GM19452 (cell line): ENCODE data around the gene RNF10.
"Not testable (repeated sequence)": the region's sequence is repeated elsewhere in the genome, so short reads cannot be mapped to it uniquely, and the experiment has no call there.

ENCODE experiments used
- ATAC-seq: cut with Tn5 transposase; IDR thresholded peaks from one replicate; pipeline ENCODE4 v1.9.1; 2021; ENCODE audit not compliant: unreplicated experiment

RNF10 gene

DNA sequence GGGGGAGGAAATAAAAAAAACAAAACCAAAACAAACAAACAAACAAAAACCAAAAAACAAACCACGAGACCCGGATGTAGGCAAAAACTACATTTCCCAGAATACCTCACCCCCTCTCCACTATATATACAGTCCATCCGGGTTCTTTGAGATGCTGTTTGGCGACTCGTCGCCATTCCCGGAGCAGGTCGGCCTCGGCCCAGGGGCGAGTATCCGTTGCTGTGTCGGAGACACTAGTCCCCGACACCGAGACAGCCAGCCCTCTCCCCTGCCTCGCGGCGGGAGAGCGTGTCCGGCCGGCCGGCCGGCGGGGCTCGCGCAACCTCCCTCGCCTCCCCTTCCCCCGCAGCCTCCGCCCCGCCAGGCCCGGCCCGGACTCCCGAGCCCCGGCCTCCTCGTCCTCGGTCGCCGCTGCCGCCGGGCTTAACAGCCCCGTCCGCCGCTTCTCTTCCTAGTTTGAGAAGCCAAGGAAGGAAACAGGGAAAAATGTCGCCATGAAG, at the start of gene RNF10:
RNF10 (plus strand) TSS at position 154 of the 500 bp plus-strand sequence. CDS start 456 bp downstream, outside the sequence.
- ATAC-seq = peak; percentile 55

GRCh38 chr12:120485961-120486881, 47.9 kb upstream of the RNF10 start:
- ATAC-seq = no peak

DNA sequence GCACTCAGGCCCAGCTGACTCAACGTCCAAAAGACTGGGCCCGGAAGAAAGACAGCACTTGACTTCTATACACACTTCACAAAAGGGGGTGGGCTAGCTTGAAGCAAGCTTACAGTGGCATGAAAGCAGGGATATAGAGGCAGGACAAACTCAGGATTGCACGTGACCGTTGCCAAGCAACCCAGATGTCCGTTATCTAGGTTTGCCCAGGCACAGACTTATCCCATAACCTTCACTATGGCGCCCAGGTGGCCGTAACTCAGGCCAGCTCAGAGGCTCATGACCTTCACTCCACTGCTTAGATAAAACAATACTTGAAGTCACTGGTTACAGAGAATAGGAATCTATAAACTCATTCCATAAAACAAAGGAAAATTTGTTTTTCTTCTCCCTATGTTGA, 46.6 kb upstream of the RNF10 start:
- ATAC-seq = not testable (repeated sequence)

GRCh38 chr12:120488057-120488640, 46.0 kb upstream of the RNF10 start:
- no peak for ATAC-seq

DNA sequence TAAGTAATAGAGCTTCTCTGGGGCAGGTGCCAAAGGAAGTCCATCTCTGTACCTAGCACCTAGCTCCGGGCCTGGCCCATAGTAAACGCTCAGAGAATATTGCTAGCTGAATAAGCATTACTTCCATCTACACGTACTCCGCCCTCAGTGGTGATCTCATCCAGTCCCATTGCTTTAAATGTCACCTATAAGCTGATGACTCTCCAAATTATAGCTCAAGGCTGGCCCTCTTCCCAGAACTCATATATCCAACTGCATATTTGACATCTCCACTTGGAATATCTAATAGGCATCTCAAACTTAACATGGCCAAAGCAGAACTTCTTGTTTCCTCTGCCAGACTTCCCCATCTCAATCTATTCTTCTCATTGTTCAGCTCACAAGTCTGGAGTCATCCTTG, 45.1 kb upstream of the RNF10 start:
- no peak for ATAC-seq

- no peak for ATAC-seq
Measured at GRCh38 chr12:120490325-120490724, 43.8 kb upstream of the RNF10 start.

GRCh38 chr12:120490833-120491512, 43.2 kb upstream of the RNF10 start:
- ATAC-seq = no peak

DNA sequence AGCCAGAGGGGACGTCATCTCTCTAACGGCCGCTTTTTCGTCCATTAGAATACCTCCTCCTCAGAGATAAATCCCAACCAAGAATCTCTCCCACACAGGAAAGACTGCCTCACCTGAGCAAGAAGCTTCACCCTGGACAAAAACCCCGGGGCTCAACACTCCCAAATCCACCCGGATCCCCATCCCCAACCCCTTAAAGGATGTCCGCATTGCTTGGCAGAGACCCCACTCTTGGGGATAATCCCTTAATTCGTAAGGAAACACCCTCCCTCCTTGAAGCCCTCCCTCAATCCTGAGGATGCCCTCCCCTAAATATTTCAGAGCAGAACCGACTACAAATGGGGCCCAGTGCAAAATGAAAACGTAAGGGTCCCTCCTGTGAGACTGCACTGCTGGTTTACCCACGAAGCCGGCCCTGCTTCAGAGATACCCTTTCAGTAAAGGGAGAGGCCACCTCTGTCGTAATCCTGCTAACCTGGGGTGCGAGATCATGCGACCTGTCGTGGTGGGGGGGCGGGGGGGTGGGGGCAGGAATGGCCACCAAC, 38.9 kb upstream of the RNF10 start:
- no peak for ATAC-seq

GRCh38 chr12:120495731-120496412, 38.3 kb upstream of the RNF10 start, which contains the start of gene DYNLL1:
Gene DYNLL1, plus strand, starts transcription at chr12:120496113. Its CDS starts 309 bp downstream, at chr12:120496422.
- ATAC-seq = peak; percentile 92

- peak; percentile 15 for ATAC-seq
Measured at GRCh38 chr12:120496413-120497340, 37.5 kb upstream of the RNF10 start.

DNA sequence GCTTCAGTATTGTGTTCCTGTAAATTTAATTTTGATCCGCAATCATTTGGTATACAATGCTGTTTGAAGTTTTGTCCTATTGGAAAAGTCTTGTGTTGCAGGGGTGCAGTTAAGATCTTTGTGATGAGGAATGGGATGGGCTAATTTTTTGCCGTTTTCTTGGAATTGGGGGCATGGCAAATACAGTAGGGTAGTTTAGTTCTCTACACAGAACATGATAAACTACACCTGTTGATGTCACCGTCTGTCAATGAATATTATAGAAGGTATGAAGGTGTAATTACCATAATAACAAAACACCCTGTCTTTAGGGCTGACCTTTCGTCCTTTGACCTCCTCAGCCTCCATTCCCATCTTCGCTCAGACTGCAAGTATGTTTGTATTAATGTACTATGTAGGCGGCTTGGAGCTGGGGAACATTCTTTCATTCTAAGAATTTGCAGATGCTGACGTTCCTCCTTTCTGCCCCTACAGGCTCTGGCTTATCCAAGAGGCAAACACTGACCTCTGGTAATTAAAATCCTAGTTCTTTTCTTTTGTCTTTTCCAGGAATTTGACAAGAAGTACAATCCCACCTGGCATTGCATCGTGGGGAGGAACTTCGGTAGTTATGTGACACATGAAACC, 36.5 kb upstream of the RNF10 start:
- ATAC-seq = no peak

GRCh38 chr12:120498870-120499515, 35.2 kb upstream of the RNF10 start:
- ATAC-seq = no peak

DNA sequence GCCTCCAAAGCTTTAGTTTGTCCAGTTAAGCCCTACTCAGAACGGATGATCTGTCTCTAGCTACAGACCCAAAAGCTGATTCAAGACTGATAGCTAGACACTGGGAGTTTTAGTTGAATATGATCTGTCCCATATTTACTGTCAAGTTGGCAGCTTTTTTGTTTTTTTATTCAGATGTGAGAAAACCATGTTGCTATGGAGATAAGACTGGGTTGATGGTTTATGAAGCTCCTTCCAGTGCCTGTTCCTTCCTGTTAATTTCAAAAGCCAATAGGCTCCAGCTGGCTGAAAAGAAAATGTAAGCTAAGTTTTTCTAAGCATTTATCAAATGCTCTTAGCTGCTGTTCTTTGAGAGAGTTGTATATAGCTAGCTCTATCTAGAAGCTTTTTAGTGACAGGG, 33.6 kb upstream of the RNF10 start:
- ATAC-seq = no peak

DNA sequence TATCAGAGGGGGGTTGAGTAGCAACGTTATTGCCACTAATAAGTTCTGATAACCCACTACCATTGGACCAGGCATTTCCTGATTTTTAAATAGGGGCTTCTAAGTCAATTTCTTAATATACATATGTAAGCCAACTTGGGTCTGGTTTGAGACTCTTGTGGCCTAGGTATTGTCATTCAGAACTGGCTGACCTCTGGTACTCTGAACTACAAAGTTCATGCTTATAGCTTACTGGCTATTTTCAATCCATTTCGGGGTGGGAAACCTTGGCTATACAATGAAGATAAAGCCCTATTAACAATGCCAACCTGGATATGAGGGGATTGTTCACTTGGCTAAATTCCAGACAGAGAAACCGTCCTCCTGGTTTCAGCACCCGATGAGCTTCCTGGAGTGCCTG, 29.6 kb upstream of the RNF10 start:
- ATAC-seq = no peak

DNA sequence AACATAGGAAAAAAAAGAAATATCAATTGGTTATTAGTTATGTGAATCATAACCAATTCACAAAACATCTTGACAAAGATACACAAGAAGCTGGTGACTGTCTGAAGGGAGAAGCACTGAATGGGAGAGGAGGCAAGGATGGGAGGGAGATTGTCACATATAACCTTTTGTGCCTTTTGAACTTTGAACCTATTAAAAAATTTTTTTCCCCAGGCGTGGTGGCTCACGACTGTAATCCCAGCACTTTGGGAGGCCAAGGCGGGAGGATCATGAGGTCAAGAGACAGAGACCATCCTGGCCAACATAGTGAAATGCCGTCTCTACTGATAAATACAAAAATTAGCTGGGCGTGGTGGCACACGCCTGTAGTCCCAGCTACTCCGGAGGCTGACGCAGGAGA, 25.6 kb upstream of the RNF10 start:
- ATAC-seq = no peak

- no peak for ATAC-seq
Measured at GRCh38 chr12:120514002-120514401, 20.2 kb upstream of the RNF10 start.

- ATAC-seq = no peak
Measured at GRCh38 chr12:120515496-120515895, 18.7 kb upstream of the RNF10 start.

GRCh38 chr12:120519324-120519723, 14.8 kb upstream of the RNF10 start:
- not testable (repeated sequence) for ATAC-seq

DNA sequence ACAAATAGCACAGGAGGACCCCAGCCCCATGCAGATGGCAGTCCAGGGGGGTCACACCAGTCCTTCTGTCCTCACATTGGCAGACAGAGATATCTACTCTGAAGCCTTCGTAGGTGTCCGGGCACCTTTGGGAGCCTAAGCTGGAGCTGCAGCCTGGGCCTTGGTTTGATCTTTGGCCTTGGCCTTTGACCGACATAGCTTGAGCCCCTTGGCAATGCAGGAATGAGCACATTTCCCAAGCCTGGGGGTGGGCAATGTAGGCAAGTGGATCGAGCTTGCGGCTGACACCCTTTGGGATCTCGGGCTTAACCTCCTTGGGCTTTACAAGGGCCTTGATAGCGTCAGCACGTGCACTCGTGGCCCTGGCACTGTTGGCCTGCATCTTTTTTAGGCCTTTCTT, 11.6 kb upstream of the RNF10 start:
- no peak for ATAC-seq
